Activated T-cell treated with anti-CD3 and anti-CD28 coated beads, Interleukin-2, amount 50 U/mL, for 24 hours (primary cell): ENCODE results near the gene CPXM2.
"Not testable (repeated sequence)": the region's sequence is repeated elsewhere in the genome, so short reads cannot be mapped to it uniquely, and the experiment has no call there.

Experiments used
- DNase-seq: peaks from one replicate; pipeline ENCODE4 v3.0.0-alpha.2; 2020
- H3K27ac Mint-ChIP-seq: 2 replicates; pipeline ENCODE4 v1.8.0; 2020; ENCODE audit warnings: mild to moderate bottlenecking, mixed read lengths
- H3K27me3 Mint-ChIP-seq: 2 replicates; pipeline ENCODE4 v1.8.0; 2020; ENCODE audit warnings: mixed read lengths
- H3K36me3 Mint-ChIP-seq: 2 replicates; pipeline ENCODE4 v1.8.0; 2020; ENCODE audit warnings: low read depth, mixed read lengths
- H3K4me1 Mint-ChIP-seq: 2 replicates; pipeline ENCODE4 v1.8.0; 2020; ENCODE audit warnings: low read depth, mixed read lengths
- H3K4me3 Mint-ChIP-seq: 2 replicates; pipeline ENCODE4 v1.8.0; 2020; ENCODE audit warnings: mild to moderate bottlenecking, moderate library complexity, mixed read lengths
- H3K9me3 Mint-ChIP-seq: 2 replicates; pipeline ENCODE4 v1.8.0; 2020; ENCODE audit warnings: mixed read lengths

Gene CPXM2

GRCh38 chr10:123736917-123737316 is 154.7 kb downstream of the CPXM2 start:
- not testable (repeated sequence) for H3K36me3 Mint-ChIP-seq, H3K9me3 Mint-ChIP-seq

GRCh38 chr10:123729523-123729922 is 162.1 kb downstream of the CPXM2 start:
- H3K36me3 Mint-ChIP-seq, result no peaks in the 10 kb centered on the region
- no peaks in the 10 kb centered on the region for H3K9me3 Mint-ChIP-seq
- H3K4me3 Mint-ChIP-seq, result no peak overlapping the region
- peaks cover 8% of the 10 kb centered on the region for H3K27me3 Mint-ChIP-seq
- no peaks in the 10 kb centered on the region for H3K4me1 Mint-ChIP-seq
- no peak overlapping the region for H3K27ac Mint-ChIP-seq
- DNase-seq, result no peak

More at GRCh38 chr10:123736917-123737316, 154.7 kb downstream of the CPXM2 start:
- H3K4me3 Mint-ChIP-seq, H3K27ac Mint-ChIP-seq, H3K27me3 Mint-ChIP-seq, DNase-seq, H3K4me1 Mint-ChIP-seq: not testable (repeated sequence)

GRCh38 chr10:123726836-123727235 is 164.8 kb downstream of the CPXM2 start:
- Mint-ChIP-seq H3K4me1 (no peaks in the 10 kb centered on the region), H3K4me3 (no peak overlapping the region), H3K36me3 (no peaks in the 10 kb centered on the region), H3K9me3 (no peaks in the 10 kb centered on the region), H3K27ac (no peak overlapping the region), H3K27me3 (peaks cover 8% of the 10 kb centered on the region)
- no peak for DNase-seq

- no peaks in the 10 kb centered on the region for H3K4me1 Mint-ChIP-seq
- no peaks in the 10 kb centered on the region for H3K9me3 Mint-ChIP-seq
- H3K27me3 Mint-ChIP-seq, result peaks cover 8% of the 10 kb centered on the region
- no peaks in the 10 kb centered on the region for H3K36me3 Mint-ChIP-seq
- H3K27ac Mint-ChIP-seq, result no peak overlapping the region
- no peak overlapping the region for H3K4me3 Mint-ChIP-seq
- no peak for DNase-seq
Observed at GRCh38 chr10:123726381-123726780, 165.2 kb downstream of the CPXM2 start.

DNA sequence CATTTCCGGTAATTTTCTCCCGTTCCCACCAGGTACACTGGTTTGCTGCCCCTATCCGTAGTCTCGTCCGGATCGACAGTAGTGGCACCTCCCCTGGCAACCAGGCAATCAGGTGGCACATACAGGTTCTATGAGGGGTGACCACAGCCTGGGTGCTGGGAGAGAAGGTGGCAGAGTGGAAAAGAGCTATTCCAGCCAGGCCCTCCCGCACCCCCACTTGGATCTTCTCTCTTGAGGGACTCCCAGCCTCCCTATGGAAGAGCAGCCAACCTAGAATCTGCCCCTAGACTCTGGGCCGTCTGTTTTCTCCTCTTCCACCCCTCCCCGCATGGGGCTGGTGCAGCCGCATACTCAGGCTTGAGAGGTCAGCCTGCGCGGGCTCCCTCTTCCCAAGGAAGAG is 166.9 kb downstream of the CPXM2 start:
- H3K4me3 Mint-ChIP-seq, result no peak overlapping the region
- DNase-seq, result no peak
- no peaks in the 10 kb centered on the region for H3K36me3 Mint-ChIP-seq
- H3K9me3 Mint-ChIP-seq, result no peaks in the 10 kb centered on the region
- no peak overlapping the region for H3K27ac Mint-ChIP-seq
- H3K4me1 Mint-ChIP-seq, result no peaks in the 10 kb centered on the region
- peaks cover 8% of the 10 kb centered on the region for H3K27me3 Mint-ChIP-seq

DNA sequence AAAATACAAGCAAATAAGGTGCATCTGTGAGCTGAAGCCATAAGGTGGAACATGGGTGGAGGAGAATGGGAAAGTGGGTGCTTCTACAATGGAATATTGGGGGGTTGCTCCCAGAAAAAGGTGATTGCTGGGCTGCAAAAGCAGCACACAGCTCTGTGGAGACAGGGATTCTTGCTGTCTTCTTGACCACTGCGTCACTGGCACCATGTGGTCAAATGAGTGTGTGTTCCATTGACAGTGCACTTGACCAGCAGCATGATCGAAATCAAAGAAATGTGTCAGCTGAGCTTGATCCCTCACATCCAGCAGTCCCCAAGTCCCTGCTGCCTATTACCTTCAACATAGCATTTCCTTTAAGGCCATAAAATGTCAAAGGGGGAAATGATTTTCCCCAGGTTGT is 169.3 kb downstream of the CPXM2 start:
- no peak for DNase-seq
- H3K4me1 Mint-ChIP-seq, result no peaks in the 10 kb centered on the region
- H3K27me3 Mint-ChIP-seq, result peaks cover 2% of the 10 kb centered on the region
- no peaks in the 10 kb centered on the region for H3K36me3 Mint-ChIP-seq
- H3K9me3 Mint-ChIP-seq, result no peaks in the 10 kb centered on the region
- no peak overlapping the region for H3K27ac Mint-ChIP-seq
- no peak overlapping the region for H3K4me3 Mint-ChIP-seq

DNA sequence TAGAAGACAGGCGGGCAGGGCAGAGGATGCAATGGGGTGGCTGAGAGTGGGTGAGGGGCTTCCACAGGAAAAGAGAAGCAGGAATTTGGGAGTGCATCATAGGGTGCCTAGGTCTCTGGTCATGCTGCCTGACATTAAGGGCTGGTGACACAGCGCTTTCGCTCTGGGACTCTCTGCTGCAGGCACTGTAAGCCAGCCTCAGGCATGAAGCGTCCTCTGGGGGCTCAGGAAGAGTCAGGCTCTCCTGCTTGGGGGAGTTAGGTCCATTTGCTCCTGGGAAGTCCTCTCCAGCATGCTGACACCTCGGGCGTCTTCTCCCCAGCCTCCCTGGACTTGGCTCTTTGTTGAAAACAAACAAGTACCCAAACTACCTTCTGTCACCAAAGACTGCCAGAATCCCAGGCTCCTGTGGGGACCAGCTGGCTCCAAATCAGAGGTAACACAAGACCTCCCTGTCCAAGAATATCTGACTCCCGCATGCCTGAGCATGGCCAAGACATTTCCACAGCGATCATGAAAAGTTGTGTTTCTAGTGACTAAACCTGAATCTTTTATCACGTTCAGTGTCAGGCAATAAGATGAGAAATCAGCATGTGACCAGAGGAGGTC is 170.1 kb downstream of the CPXM2 start:
- no peaks in the 10 kb centered on the region for H3K9me3 Mint-ChIP-seq
- H3K27me3 Mint-ChIP-seq, result peaks cover 2% of the 10 kb centered on the region
- H3K27ac Mint-ChIP-seq, result no peak overlapping the region
- H3K4me1 Mint-ChIP-seq, result no peaks in the 10 kb centered on the region
- H3K4me3 Mint-ChIP-seq, result no peak overlapping the region
- H3K36me3 Mint-ChIP-seq, result no peaks in the 10 kb centered on the region
- DNase-seq, result no peak

- DNase-seq, result no peak
- Mint-ChIP-seq H3K27ac (no peak overlapping the region), H3K4me3 (no peak overlapping the region), H3K27me3 (peaks cover 7% of the 10 kb centered on the region), H3K9me3 (peaks cover 4% of the 10 kb centered on the region), H3K4me1 (no peaks in the 10 kb centered on the region), H3K36me3 (no peaks in the 10 kb centered on the region)
Observed at GRCh38 chr10:123720536-123720935, 171.1 kb downstream of the CPXM2 start.

GRCh38 chr10:123718544-123719060 is 173.0 kb downstream of the CPXM2 start:
- Mint-ChIP-seq H3K36me3 (no peaks in the 10 kb centered on the region), H3K4me1 (no peaks in the 10 kb centered on the region), H3K4me3 (no peak overlapping the region), H3K9me3 (peaks cover 6% of the 10 kb centered on the region), H3K27me3 (peaks cover 9% of the 10 kb centered on the region), H3K27ac (no peak overlapping the region)
- DNase-seq, result no peak

- H3K36me3 Mint-ChIP-seq, result no peaks in the 10 kb centered on the region
- H3K9me3 Mint-ChIP-seq, result peaks cover 6% of the 10 kb centered on the region
- H3K27me3 Mint-ChIP-seq, result peaks cover 9% of the 10 kb centered on the region
- no peaks in the 10 kb centered on the region for H3K4me1 Mint-ChIP-seq
- no peak overlapping the region for H3K27ac Mint-ChIP-seq
- no peak for DNase-seq
- no peak overlapping the region for H3K4me3 Mint-ChIP-seq
Observed at GRCh38 chr10:123717336-123717735, 174.3 kb downstream of the CPXM2 start.

DNA sequence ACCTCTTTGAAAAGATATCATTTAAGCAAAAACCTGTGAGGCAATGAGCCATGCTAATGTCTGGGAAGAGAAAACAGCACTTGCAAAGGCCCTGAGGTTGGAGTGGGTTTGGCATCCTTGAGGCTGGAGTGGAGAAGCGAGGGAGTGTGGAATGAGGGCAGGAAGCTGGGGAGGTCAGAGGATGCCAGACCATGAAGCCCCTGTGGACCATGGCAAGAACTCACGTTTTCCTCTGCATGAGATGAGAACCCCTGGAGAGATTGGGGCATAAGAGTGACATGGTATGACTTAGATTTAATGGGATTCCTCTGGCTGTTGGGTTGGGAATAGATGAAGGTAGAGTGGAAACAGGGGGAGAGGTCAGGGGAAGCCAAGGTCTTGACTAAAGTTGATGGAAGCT is 176.1 kb downstream of the CPXM2 start:
- H3K27ac Mint-ChIP-seq, result no peak overlapping the region
- H3K4me1 Mint-ChIP-seq, result no peaks in the 10 kb centered on the region
- no peaks in the 10 kb centered on the region for H3K36me3 Mint-ChIP-seq
- no peak for DNase-seq
- no peak overlapping the region for H3K4me3 Mint-ChIP-seq
- peaks cover 9% of the 10 kb centered on the region for H3K27me3 Mint-ChIP-seq
- H3K9me3 Mint-ChIP-seq, result peaks cover 6% of the 10 kb centered on the region

DNA sequence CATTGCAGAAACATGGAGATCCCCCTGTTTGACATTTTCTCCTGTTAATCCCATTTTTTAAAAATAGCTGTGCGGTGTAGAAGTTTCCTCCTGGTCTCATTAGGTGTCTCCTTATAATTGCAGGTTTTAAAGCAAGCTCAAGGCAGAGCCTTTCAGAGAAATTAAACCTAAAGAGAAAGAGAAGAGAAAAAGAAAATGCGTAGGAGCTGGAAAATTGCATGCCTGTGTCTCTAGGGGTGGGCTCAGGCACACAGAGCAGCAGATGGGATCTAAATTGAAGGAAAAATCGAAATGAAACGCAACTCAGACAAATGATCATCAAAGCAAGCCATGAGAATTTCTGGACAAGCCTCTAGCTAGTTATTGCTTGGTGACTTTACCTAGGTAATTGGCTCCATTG is 185.4 kb downstream of the CPXM2 start:
- H3K4me1 Mint-ChIP-seq, result no peaks in the 10 kb centered on the region
- no peak overlapping the region for H3K27ac Mint-ChIP-seq
- DNase-seq, result no peak
- H3K36me3 Mint-ChIP-seq, result no peaks in the 10 kb centered on the region
- peaks cover 7% of the 10 kb centered on the region for H3K27me3 Mint-ChIP-seq
- no peak overlapping the region for H3K4me3 Mint-ChIP-seq
- H3K9me3 Mint-ChIP-seq, result no peaks in the 10 kb centered on the region

DNA sequence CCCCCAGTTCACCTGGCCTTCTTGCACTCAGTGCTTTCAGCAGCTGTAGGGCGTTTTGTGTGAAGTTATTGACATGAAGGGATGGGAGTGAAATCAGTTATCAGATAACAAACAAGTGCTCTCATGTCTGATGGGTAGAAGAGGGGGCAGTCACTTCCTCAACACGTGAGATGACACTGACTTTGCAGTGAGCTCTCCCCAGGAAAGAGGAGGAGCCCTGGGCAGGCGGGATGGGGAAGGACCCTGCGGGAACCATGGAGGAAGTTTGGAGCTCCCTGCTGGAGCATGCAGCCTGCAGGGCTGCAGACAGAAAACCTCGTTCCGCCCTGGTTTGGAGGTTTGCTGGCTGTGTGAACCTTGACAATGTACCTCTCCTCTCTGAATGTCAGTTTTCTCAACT is 186.8 kb downstream of the CPXM2 start:
- no peak overlapping the region for H3K4me3 Mint-ChIP-seq
- peaks cover 7% of the 10 kb centered on the region for H3K27me3 Mint-ChIP-seq
- no peaks in the 10 kb centered on the region for H3K9me3 Mint-ChIP-seq

DNA sequence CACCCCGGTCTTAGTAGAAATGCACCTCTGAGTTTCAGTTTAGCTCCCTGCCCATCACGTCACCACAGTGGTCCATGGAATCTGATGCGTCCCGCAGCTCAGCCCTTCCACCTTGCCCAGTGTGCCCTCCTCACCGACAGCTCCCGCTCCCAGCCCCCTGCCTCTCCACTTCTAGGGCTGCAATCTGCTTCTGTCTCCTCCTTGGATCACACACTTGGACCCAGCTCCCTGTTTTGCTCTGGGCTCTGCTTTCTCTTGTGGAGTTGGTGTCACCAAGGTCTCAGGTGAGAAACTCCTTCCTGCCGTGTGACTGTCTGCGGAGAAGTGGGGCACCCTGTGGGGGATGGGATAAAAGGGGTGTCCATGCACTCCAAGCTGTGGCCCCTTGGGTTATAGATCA is 187.5 kb downstream of the CPXM2 start:
- Mint-ChIP-seq H3K27ac (no peak overlapping the region), H3K27me3 (peaks cover 7% of the 10 kb centered on the region), H3K4me1 (no peaks in the 10 kb centered on the region), H3K4me3 (no peak overlapping the region), H3K9me3 (no peaks in the 10 kb centered on the region), H3K36me3 (no peaks in the 10 kb centered on the region)
- no peak for DNase-seq

More for the DNA sequence above, 186.8 kb downstream of the CPXM2 start:
- no peak for DNase-seq
- H3K36me3 Mint-ChIP-seq, result no peaks in the 10 kb centered on the region
- H3K4me1 Mint-ChIP-seq, result no peaks in the 10 kb centered on the region
- no peak overlapping the region for H3K27ac Mint-ChIP-seq

DNA sequence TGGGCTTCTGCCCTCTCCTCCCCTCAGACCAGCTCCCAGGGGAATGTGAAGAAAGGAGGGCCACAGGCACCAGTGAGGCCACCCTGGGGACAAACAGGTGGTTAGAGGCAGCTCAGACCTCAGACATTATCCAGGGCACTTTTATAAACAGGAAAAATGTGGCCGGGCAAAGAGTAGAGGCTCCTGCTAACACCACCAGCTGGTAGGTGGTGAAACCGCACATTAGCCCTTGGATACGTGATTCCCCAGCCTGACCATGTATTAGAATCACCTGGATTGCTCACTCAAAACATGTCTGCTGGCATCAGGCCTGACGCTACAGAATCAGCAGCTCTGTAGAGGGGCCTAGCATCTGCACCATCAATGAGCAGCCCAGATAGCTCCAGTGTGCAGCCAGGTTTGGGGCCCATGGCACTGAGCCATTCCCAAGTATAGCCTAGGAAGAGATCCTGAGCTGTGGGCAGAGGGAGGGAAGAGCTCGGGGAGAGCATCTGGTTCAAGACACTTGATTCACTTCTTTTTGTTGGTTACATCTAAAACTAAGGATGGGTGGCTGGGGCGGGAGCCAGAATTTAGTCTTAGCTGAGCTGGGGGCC is 188.3 kb downstream of the CPXM2 start:
- H3K36me3 Mint-ChIP-seq, result no peaks in the 10 kb centered on the region
- H3K9me3 Mint-ChIP-seq, result no peaks in the 10 kb centered on the region
- H3K27ac Mint-ChIP-seq, result no peak overlapping the region
- H3K27me3 Mint-ChIP-seq, result peaks cover 7% of the 10 kb centered on the region
- DNase-seq, result no peak
- H3K4me3 Mint-ChIP-seq, result no peak overlapping the region
- no peaks in the 10 kb centered on the region for H3K4me1 Mint-ChIP-seq
